Left forelimb (tissue), 1 donor: ENCODE measurements around the gene NKX1-2.
"Not testable (repeated sequence)": the region's sequence is repeated elsewhere in the genome, so short reads cannot be mapped to it uniquely, and the experiment has no call there.

Source experiments
- DNase-seq: peaks from one replicate; pipeline ENCODE4 v3.0.0-alpha.2; 2018; ENCODE audit warnings: low spot score

NKX1-2 gene

DNA sequence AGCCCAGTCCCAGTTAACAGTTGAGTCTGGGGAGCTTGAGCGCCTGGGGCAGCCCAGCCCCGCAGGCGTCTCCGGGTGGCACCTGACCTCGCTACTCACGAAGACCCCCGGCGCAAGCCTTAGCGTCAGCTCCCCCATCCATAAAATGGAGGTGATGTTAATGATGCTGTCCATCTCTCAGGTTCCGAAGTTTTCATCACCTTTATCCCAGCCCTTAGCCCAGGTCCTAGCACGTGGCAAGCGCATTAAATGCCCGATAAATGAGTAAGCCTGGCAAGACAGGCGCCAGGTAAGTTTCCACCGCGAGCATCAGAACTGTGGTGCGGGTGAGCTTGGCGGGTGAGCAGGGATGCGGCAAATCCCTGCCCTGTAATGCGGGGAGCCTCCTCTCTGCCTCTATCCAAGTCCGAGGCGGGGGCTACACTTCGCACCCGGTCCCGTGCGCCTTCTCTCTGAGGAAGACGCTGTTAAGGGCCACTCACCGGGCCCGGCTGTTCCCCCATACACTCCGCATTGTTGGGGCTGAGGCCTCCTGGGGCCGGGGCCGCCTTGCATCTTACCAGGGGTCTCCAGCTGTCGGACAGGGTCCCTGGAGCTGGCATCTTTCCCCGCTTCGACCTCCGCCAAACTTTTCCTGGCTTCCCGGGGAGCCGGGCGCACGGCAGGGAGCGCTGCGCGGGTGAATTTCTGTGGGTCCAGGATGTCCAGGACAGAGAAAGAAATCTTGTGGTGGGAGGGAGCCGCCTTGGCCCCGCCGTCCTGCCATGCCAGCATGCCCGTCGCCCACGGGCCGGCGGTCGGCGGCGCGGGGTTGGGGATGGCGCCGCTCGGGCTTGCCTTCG, 444 bp downstream of the NKX1-2 start:
- DNase-seq, result no peak

DNA sequence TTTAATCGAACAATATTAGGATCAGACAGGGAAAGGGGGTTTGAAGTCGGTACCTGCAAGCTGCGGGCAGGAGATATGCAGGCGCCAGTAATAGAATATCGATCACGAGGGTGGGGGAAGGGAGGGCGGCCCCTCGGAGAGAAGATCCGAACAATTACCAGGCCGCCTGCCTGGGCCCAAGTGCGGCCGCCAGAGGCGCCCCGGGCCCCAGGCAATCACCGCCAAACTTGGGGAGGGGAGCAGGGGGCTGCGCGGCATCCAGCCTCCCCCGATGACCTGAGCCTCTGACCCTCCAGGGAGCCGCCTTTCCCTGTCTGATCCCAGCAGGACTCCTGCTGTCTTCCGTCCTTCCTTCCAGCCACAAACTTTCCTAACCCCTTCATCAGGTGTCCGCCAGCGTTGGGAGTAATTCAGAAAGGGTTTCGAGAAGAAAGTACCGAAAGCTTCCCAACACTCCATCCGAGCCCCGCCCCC, 1.1 kb downstream of the NKX1-2 start:
- no peak for DNase-seq

DNA sequence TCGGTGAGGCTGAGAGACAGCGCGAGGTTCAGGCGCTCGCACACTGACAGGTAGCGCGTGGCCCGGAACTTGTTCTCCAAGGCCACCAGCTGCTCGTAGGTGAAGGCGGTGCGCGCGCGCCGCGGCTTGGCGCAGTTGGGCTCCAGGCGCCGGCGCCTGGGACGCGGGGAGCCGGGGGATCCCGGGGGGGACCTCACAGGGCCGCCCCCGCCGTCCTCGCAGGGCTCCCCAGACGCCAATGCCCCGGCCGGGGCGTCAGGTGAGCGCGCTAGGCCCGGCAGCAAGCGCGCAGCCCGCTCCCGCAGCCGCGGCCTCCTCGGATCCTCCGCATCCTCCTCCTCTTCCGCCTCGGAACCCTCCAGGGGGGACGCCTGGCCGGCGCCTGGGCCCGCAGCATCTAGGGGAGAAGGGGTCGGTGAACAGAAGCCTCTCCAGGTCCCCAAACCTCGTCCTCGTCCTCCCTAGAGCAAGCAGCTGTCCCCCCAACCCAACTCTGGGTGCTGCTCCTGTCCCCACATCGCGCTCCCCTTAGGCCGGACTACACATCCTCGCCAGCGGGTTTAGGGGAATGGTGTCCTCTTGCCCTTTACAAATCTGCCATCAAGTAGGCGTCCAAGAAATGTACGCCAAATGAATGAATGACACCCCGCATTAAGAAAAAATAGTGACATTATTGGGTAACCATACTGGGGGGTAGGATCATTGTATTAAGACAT, 1.9 kb downstream of the NKX1-2 start:
- DNase-seq, result no peak

DNA sequence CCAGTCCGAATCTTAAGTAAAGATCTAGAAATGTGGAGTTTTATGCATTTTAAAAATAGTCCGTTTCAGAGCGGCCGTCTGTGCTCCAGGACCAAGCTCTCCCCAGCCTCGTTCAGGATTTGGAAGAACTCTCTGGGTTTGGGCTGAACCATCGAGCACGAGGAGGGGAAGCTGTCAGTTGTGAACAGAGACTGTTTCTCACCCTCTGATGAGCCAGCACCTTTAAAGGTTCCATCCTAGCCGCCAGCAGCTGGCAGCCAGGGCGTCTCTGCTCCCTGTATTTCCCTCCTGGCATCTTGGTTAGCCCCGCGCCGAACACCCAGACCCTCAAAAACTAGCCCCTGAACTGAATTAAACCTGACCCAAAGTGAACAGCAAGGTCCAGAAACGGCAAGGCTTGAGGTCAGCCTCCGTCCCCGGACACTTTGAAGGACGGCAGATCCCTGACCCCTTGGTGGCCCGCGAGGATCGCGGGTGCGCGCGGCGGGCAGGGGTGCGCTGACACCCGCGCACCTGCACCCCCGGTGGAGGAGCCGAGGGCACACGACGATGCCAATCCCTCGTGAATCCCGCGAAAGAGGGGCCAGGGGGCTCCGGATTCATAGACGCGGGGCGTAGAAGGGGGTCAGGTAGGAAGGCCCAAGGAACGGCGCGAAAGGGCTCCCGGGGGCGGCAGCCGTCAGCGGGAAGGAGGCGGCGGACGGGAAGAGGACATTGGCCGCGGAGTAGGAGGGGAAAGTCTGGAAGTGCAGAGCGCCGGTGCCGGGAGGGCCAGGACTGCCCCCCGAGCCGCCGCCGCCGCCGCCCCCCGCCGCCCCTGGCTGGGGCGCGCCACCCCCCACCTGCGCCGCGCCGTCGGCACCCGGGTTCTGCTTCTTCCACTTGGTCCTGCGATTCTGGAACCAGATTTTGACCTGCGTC, 2.7 kb downstream of the NKX1-2 start:
- DNase-seq, result no peak

DNA sequence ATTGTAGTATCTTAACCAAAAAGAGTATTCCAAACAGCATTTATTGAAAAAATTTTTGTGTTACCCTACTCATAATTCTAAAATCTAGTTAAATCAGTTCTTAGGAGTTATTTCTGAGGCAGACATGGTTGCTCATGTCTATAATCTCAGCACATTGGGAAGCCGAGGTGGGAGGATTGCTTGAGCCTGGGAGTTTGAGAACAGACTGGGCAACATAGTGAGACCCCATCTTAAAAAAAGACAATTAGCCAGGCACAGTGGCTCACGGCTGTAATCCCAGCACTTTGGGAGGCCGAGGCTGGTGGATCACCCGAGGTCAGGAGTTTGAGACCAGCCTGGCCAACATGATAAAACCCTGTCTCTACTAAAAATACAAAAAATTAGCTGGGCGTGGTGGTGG, 8.1 kb downstream of the NKX1-2 start:
- DNase-seq, result not testable (repeated sequence)

DNA sequence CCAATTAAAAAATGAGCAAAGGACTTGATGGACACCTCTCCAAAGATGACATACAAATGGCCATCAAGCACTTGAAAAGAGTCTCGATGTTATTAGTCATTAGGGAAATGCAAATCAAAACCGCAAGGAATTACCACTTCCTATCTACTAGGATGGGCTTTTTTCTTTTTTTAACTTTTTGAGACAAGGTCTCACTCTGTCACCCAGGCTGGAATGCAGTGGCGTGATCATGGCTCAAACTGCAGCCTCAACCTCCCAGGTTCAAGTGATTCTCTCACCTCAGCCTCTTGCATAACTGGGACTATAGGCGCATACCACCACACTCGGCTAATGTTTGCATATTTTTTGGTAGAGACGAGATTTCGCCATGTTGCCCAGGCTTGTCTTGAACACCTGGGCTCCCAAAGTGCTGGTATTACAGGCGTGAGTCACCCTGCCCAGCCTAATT, 13.6 kb downstream of the NKX1-2 start:
- DNase-seq, result no peak

DNA sequence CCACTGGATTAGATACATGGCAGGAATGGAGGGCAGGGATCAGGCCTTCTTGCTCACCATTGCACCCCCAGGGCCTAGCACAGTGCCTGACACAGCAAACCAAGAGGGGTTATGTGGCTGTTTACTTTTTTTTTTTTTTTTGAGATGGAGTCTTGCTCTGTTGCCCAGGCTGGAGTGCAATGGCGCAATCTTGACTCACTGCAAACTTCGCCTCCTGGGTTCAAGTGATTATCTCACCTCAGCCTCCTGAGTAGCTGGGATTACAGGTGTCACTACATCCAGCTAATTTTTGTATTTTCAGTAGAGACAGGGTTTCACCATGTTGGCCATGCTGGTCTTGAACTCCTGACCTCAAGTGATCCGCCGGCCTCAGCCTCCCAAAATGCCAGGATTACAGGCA, 14.2 kb downstream of the NKX1-2 start:
- DNase-seq, result not testable (repeated sequence)

DNA sequence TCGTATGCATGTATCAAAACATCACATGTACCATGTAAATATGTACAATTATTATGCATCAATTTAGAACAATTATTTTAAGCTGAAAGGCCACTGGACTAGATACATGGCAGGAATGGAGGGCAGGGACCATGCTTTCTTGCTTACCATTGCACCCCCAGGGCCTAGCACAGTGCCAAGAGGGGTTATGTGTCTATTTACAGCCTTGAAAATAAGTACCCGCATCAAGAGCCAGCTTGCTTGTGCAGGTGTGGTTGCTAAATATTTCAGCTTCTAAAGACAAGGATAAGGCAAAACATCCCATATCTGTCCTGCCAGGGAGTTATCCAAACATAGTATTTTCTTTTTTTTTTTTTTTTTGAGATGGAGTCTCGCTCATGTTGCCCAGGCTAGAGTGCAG, 16.4 kb downstream of the NKX1-2 start:
- no peak for DNase-seq

DNA sequence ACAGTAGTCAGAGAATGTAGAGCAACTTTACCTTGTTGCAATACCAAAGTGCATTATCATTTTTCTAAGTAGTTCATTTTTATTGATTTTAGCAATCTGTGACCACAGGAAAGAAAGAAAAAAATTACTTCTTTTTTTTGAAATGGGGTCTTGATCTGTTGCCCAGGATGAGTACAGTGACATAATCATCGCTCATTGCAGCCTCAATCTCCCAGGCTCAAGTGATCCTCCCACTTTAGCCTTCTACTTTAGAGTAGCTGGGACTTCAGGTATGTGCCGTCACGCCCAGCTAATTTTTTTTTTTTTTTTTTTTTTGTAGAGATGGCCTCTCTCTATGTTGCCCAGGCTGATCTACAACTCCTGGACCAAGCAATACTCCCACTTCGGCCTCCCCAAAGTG, 19.8 kb downstream of the NKX1-2 start:
- DNase-seq, result no peak

DNA sequence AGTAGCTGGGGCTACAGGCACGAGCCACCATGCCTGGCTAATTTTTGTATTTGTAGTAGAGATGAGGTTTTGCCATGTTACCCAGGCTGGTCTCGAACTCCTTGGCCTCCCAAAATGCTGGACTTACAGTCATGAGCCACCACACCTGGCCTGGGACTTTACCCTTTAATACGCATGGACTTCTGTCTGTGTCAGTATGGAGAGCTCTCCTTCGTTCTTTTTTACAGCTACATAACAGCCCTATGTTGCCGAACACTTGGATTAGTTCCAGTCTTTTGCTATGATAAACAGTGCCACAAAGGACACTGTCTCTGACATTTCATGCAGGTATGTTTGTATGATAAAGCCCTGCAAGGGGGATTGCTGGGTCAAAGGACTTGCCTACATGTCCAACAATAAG, 20.3 kb downstream of the NKX1-2 start:
- no peak for DNase-seq

DNA sequence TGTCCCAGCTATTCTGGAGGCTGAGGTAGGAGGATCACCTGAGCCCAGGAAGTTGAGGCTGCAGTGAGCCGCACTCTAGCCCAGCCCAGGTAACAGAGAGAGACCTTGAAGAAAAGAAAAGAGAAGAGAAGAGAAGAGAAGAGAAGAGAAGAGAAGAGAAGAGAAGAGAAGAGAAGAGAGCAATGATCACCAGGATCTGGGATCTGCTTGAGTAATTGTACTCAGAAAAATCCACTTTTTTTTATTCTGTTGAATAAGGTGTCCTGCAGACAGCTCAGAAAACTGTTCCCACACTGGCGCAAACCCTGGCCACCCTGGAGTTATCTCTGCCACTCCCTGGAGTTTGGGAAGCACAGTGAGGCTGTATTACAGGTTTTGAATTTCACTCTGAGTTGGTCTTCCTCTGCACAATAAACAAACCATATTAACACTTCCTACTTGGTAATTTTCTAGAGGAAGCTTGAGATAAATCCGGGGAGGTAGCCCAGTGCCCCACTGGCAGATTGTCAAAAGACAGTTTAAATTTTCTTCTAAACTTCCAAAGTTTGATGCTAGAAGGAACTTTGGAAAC, 21.5 kb downstream of the NKX1-2 start:
- DNase-seq, result no peak

DNA sequence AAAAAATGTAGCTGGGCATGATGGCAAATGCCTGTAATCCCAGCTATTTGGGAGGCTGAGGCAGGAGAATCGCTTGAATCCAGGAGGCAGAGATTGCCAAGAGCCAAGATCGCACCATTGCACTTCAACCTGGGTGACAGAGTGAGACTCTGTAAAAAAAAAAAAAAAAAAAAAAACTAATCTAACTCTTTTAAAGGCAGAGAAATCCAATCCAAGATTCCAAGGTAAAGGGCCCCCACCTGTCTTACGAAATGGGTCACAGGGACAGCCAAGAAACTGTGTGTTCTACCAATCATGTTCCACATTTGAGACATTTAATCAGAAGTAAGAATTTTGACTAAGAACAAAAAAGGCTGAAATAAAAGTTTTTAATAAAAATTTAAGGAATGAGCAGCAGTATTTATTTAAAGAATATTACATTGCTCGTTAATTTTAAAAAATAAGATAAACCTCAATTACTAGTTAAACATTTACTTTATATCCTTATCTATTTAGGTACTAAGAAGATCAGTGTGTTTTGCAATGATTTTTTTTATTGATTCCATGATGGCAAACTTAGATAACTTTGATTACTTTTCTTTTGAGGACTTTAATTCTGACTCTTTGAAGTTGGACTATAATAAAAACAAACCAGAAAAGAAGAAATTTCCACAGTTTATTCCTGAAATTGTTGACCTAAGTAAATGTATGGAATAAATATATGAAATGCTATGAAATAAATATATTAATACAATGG, 24.4 kb downstream of the NKX1-2 start:
- DNase-seq, result no peak

DNA sequence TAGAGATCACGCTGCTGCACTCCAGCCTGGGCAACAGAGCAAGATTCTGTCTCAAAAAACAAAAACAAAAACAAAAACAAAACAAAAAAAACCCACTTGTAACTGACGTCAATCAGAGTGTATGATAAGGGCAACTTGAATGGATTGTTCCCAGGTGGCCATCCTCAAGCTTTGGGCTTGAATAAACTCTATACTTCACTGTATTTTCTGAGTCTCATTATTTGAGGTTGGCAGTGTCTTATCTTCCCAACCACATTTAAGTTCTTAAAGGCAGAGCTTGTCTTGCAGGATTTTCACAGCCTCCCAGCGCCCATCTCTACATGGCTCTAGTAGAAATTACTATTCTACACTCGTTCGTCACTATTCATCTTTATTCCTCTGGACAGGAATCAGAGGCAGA, 26.0 kb downstream of the NKX1-2 start:
- DNase-seq, result no peak

DNA sequence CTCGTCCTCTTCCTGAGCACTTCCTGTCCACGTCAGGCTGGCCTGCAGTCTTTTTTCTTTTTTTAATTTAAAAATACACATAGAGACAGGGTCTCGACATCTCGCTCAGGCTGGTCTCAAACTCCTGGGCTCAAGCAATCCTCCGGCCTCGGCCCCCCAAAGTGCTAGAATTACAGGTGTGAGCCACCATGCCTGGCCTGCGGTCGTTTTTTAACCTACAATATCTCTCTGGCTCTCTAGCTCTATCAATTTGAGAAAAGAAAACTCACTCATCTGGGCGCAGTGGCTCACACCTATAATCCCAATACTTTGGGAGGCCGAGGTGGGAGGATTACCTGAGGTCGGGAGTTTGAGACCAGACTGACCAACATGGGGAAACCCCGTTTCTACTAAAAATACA, 27.1 kb downstream of the NKX1-2 start:
- DNase-seq, result no peak

DNA sequence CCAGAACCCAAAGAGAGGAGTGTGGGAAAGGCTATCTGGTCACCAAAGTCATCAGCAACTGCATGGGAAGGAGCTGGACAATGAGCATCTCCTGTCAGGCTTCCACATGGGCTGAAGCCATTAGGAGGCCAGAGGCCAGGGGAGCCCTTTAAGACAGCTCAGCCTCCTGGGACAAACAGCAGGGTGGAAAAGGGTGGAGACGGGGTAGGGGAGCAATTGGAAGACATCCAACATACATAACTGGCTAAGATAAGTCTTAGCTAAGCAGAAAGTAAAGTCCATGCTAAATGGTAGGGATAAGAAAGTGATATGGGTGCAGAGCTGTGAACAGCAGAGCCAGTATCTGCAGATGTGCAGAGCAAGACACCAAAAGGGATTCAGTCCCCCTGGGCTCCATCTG, 29.6 kb downstream of the NKX1-2 start:
- no peak for DNase-seq

DNA sequence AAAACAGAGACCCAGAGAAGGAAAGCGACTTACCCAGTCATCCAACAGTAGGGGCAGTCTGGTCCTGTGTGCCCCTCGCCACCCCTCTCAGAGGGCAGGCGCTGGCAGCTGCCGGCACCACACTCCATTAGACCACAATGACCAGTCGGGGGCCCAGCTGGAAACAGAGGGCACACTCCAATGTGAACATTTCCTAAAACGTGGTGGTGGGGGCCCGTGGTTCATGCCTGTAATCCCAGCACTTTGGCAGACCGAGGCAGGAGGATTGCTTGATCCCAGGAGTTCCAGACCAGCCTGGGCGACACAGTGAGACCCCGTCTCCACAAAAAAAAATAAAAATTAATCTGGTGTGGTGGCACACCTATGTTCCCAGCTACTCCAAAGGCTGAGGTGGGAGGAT, 30.2 kb downstream of the NKX1-2 start:
- DNase-seq, result no peak

DNA sequence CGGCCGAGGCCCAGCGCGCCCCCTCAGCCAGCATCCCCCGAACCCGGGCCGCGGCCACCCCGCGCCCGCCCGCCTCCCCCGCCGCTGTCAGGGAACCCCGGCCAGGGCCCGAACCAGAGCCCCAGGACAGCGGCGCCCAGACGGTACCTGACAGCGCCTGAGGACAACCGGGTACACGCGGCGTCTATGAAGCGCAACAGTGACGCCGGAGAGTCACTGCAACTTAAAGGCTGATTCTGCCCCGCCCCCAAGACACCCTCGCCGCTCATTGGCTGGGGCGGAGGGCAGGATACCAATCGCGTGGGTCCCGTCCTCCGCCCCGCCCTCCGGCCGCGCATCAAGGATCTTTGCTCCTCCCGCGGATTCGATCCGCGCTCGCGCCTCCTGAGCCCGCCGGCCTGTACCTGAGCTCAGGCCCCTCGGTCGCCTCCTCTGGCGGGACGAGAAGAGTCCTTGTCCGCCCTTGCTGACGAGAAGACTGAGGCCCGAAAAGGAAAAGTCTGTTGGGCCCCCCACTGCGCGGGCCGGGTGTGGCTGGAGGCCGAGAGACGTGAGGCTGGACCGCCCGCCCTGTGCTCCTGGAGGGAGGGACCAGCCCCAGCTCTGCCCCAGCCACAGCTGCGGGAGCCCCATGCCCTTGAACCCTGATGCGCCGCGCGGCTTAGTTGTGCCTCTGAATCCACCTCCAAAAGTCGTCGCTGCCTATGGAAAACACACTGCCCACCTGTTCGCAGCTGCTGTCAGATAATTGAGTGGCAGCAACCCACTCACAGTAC, 30.9 kb downstream of the NKX1-2 start, which contains the start of gene OAT:
Gene OAT (minus strand): TSS at position 198 of the 776 bp plus-strand sequence. CDS start 6,752 bp downstream, outside the sequence.
- peak; percentile 95 for DNase-seq

DNA sequence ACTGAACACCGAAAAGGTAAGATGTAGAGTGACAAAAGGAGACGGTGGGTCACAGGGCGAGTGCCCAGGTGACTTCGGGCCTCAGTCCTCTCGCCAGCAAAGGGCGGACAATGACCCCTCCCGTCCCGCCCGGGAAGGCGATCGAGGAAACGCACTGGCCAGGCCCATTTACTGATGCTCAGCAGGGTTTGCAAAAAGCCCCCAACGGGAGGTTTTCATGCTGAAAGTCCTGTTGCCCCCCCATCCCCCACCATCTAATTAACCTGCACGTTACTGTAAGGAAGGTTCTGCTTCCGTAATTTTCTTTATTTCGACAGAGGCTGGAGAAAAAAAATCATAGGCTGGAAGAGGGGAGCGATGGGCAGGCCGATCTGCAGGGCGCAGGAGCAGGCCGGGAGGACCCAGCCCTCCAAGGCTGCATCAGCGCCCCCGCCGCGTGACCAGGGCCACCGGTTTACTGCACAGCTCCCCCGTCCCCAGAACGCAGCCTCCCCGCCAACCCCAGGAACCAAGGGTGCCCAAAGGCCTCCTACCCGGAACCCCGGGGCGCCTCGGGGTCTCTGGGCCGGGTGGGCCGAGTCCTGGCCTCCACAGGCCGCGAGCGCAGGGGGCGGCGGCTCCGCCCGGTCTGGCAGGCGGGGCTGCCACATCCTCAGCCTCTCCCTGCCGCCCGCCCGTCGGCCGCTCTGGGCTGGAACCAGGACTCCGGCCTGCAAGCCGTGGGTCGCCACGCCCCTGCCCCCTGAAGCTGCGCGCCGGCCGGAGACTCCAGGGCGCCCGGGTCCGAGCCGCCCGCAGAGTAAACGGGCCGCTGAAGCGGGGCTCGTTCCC, 31.7 kb downstream of the NKX1-2 start:
- peak; percentile 83 for DNase-seq

DNA sequence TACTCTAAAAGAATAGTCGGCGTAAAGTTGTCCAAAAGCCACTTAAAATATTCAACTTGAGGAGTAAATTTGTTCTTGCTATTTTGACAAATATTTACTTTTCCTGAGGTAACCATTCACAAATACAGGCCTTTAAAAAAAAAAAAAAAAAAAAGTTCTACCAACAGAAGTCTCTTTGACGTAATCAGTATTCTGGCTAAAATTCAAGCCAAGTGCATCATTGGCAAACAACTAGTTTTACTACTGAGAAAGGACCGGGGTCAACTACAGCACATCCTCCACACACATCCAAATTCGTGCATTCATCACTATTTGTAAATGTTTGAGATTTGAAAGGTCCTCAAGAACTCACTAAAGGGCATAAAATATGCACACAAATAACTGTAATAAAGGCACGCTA, 33.1 kb downstream of the NKX1-2 start:
- no peak for DNase-seq
